Mesodermal cell (in vitro differentiated cells): ENCODE results near the gene ZFP90.

Source experiments
- H3K27ac ChIP-seq: 2 replicates; pipeline ENCODE4 v1.7.0; 2013; ENCODE audit warnings: mild to moderate bottlenecking, low read depth, low read length, moderate library complexity; ENCODE audit not compliant: severe bottlenecking
- H3K36me3 ChIP-seq: 2 replicates; pipeline ENCODE4 v1.7.1; 2013; ENCODE audit warnings: mild to moderate bottlenecking, low read length, moderate library complexity; ENCODE audit not compliant: control insufficient read depth, insufficient read depth
- H3K4me1 ChIP-seq: one replicate; pipeline ENCODE4 v1.7.1; 2013; ENCODE audit warnings: mild to moderate bottlenecking, low read length; ENCODE audit not compliant: insufficient read depth, control insufficient read depth, poor library complexity, severe bottlenecking
- H3K4me3 ChIP-seq: 2 replicates; pipeline ENCODE4 v1.7.0; 2013; ENCODE audit warnings: low read length, control low read depth, mild to moderate bottlenecking; ENCODE audit not compliant: insufficient read depth, poor library complexity, severe bottlenecking; ENCODE audit errors: extremely low read depth
- H3K9me3 ChIP-seq: 2 replicates; pipeline ENCODE4 v1.7.1; 2013; ENCODE audit warnings: mild to moderate bottlenecking, low read length, moderate library complexity; ENCODE audit not compliant: control insufficient read depth
- WGBS, 2 experiments: methylation state at CpG; one replicate each; pipeline ENCODE4 v1.1.5; 2013; ENCODE audit warnings: missing lambda C conversion rate in 2 of 2; ENCODE audit not compliant: insufficient coverage in 2 of 2; 5-methylcytosine and 5-hydroxymethylcytosine counted together

The ZFP90 gene

DNA sequence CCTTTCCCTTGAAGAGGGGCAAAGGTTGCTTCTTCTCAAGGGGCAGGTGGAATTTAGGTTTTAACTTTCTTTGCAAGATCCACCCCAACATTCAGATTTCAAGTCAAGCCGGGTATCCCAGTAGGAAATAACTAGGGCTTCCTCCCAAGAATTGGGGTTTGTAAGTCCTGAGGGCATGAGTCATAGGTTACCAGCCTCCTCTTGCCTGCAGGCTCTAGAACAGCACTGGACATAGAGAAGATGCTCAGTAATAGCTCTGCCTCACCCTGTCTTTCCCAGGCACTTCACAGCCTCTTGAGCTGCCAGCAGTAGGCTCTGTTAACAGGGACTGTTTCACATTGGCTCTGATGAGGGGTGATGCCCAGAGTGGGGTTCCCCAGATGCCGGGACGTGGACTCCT is 35.8 kb upstream of the ZFP90 start:
- H3K9me3 ChIP-seq: no peaks in the 10 kb centered on the region
- H3K4me1 ChIP-seq: no peaks in the 10 kb centered on the region
- WGBS, 2 experiments: 83% methylated on average over 2 of the region's 3 CpGs; no CpG with 5 or more reads in 1 of the 2 experiments
- H3K27ac ChIP-seq: no peak overlapping the region
- H3K4me3 ChIP-seq: no peak overlapping the region
- no peaks in the 10 kb centered on the region for H3K36me3 ChIP-seq

DNA sequence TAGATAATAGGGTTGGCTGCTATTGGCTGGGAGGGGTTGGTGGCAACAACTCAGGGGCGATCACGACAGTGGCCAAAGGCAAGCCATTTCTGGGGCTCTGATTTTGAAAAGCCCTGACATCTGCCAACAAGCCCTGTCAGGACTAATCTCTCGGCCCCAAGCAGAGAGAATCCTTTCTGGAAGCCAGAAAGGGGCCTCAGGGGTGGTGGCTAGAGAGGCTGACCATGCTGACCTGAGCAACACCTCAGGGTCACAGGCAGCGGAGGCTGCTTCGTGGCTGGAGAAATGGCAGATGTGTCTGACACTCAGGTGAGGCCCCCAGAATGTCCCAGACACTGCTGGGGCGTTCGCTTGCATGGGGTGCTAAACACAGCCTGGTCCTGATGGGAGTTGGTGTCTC is 35.0 kb upstream of the ZFP90 start:
- no peak overlapping the region for H3K27ac ChIP-seq
- WGBS, 2 experiments: 86 to 90% methylated on average over 4 to 6 of the region's 7 CpGs
- H3K4me1 ChIP-seq: no peaks in the 10 kb centered on the region
- H3K4me3 ChIP-seq: no peak overlapping the region
- no peaks in the 10 kb centered on the region for H3K36me3 ChIP-seq
- no peaks in the 10 kb centered on the region for H3K9me3 ChIP-seq

DNA sequence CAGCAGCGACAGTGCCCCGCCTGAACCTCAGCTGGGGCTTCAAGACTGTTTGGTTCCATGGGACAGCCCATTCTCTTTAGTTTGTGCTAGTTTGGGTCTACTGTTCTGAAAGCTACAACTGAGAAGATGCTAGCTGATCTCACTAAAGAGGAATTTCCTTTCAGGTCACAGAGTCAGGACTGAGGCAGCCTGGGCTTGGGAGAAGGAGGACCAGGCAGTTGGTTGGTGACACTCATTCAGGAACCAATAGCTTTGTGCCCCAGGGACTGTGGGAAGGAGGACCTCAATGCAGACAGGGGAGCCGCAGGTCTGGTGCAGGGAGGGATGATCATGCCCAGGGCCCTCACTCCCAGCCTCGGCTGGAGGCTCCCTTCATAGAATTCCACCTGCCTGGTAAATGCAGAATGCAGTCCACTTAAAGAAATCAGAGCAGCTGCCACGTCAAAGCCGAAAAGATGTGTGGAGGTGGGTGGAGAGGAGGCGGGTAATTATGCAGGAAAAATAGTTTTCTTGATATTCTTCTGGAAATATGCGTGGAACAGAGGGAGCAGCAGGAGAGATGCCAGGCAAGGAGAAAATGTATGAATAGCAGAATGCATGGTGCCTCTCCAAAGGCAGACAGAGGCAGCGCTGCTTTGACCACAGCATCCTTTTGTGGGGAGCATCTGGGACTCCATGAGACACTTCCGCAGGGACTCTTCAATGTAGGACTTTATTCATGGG is 32.6 kb upstream of the ZFP90 start:
- Histone ChIP-seq H3K4me1 (no peaks in the 10 kb centered on the region), H3K27ac (no peak overlapping the region), H3K9me3 (no peaks in the 10 kb centered on the region), H3K36me3 (no peaks in the 10 kb centered on the region), H3K4me3 (no peak overlapping the region)
- WGBS, 2 experiments: 86 to 88% methylated on average over 9 of the region's 10 CpGs

DNA sequence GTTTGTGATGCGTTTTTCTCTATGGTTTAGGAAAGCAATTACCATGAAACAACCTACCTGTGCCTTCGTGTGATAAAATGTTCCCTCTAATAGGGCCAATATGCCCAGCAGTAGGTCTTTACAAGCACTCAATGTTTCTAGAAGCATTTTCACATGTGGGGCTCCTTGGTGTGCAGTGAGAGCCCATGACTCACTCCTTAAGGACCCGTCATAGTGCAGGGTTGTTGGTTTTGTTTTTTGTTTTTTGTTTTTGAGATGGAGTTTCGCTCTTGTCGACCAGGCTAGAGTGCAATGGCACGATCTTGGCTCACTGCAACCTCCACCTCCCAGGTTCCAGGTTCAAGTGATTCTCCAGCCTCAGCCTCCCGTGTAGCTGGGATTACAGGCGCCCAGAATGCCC is 31.1 kb upstream of the ZFP90 start:
- Histone ChIP-seq H3K36me3 (no peaks in the 10 kb centered on the region), H3K27ac (no peak overlapping the region), H3K4me1 (no peaks in the 10 kb centered on the region), H3K4me3 (no peak overlapping the region), H3K9me3 (no peaks in the 10 kb centered on the region)
- 72 to 90% methylated on average over 5 of the region's 8 CpGs for WGBS, 2 experiments

DNA sequence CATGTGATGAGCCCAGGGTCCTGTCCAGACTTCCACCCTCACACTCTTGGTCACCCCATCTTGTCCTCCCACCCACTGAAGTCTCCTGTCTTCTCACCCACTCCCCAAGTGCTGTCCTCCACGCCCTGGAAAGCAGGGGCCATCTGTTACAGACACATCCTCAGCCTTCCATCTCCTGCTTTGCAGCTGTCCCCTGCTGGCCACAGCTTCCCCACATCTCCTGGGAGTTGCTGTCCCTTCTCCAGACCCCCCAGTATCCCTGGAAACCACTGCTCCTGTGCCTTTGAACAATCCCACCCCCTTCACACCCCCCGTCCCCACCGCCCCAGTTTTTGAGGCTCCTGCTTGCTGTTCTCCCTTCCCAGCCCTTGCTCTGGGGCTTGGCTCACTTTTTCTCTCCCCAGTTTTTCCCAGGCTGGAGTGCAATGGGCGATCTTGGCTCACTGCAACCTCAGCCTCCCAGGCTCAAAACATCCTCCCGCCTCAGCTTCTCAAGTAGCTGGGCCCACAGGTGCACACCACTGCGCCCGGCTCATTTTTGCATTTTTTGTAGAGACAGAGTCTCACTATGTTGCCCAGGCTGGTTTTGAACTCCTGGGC is 30.4 kb upstream of the ZFP90 start:
- H3K4me1 ChIP-seq: no peaks in the 10 kb centered on the region
- no peaks in the 10 kb centered on the region for H3K36me3 ChIP-seq
- no peaks in the 10 kb centered on the region for H3K9me3 ChIP-seq
- no peak overlapping the region for H3K27ac ChIP-seq
- no peak overlapping the region for H3K4me3 ChIP-seq
- 83 to 90% methylated on average over 5 to 7 of the region's 7 CpGs for WGBS, 2 experiments

DNA sequence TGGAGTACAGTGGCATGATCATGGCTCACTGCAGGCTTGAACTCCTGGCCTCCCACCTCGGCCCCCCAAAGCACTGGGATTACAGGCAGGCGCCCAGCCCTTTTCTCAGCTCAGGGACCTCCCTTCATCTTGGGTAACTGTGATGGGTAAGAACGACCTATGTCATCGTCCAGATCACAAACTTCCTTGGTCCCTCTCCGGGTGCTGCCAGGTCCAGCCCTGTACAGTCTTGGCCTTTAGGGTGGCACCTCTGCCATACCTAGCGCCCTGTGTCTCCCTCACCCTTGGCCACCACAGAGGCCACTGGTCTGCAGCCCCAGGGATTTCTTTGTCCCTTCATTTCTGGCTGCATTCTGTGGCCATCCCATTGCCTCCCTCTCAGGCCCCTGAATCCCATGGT is 29.7 kb upstream of the ZFP90 start:
- no peaks in the 10 kb centered on the region for H3K4me1 ChIP-seq
- H3K9me3 ChIP-seq: no peaks in the 10 kb centered on the region
- no peak overlapping the region for H3K27ac ChIP-seq
- H3K36me3 ChIP-seq: no peaks in the 10 kb centered on the region
- H3K4me3 ChIP-seq: no peak overlapping the region
- WGBS, 2 experiments: 95% methylated on average over 4 to 5 of the region's 6 CpGs

DNA sequence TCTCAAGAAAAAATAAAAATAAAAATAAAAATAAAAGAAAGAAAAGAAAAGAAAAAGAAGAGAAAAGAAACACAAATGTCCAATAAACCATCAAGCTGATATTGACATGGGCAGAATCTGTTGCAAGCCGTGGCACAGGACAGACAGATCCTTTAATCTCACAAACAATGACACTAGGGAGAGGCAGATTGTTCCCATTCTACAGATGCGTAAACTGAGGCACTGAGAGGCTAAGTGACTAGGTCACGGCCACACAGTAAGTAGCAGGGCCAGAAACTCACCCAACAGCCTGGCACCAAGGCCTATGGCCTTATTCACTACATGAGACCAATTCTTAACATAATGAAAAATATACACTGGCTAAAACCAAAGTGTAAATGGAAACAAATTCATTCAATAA is 28.3 kb upstream of the ZFP90 start:
- Histone ChIP-seq H3K9me3 (no peaks in the 10 kb centered on the region), H3K27ac (no peak overlapping the region), H3K4me1 (no peaks in the 10 kb centered on the region), H3K36me3 (no peaks in the 10 kb centered on the region), H3K4me3 (no peak overlapping the region)
- WGBS, 2 experiments: 91 to 100% methylated on average over 3 of the region's 3 CpGs

DNA sequence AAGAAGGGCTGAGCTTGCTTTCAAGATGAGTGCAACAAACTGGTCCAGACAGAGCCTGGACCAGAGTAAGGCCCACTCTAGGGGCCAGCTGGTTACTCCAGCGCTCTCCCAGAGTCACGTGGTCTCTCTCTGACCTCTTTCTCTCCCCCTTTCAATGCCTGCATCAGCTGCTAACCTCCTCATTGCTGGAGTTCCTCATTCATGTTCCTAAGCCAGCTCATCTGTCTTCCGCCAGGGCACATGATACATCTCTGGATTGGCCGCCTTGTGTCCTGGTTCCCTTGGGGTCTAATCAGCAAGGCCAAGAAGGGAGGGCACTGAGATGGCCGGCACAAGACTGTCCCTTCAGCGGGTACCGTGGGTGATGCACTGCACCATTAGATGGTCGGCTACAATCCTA is 26.9 kb upstream of the ZFP90 start:
- Histone ChIP-seq H3K36me3 (no peaks in the 10 kb centered on the region), H3K9me3 (no peaks in the 10 kb centered on the region), H3K4me1 (no peaks in the 10 kb centered on the region), H3K4me3 (no peak overlapping the region), H3K27ac (no peak overlapping the region)
- WGBS, 2 experiments: 70 to 88% methylated on average over 6 to 7 of the region's 8 CpGs

DNA sequence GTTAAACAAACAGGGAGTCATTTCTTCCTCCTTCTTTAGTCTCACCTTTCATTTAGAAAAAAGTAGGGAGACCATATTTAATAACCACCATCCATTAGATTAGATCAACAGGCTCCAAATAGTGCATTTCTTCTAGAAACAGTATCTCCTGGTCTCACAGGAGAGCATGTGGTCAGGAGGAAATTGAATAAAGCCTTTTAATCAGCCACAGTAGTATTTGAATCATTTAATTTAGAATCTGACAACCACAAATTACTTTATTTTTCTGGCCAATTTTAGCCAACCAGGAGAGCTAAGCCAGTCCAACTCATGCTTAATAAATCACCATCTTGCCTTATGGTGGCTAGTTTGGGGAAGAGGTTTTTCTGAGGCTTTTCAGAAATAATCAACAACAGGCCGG is 26.3 kb upstream of the ZFP90 start:
- 100% methylated on average over 1 of the region's 1 CpG; no CpG with 5 or more reads in 1 of the 2 experiments for WGBS, 2 experiments
- no peak overlapping the region for H3K4me3 ChIP-seq
- no peaks in the 10 kb centered on the region for H3K4me1 ChIP-seq
- no peak overlapping the region for H3K27ac ChIP-seq
- no peaks in the 10 kb centered on the region for H3K9me3 ChIP-seq
- H3K36me3 ChIP-seq: no peaks in the 10 kb centered on the region

DNA sequence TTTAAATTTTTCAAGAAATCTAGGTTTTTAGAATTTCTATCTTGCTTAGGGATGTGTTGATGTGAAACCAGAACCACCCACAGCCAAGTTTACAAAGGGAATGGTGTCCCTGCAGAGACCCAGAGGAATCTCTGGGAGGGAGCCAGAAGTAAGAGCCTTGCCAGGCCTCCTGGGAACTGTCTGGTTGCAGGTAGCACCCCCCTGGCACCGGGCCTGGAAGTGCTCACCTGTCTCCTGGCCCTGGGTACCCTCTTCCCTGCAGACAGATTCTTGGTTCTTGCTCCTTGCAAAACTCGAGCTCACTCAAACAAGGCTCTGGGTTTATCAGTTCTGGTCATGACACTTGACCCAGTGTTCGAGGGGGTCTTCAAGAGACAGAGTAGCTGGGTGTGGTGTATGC is 24.6 kb upstream of the ZFP90 start:
- H3K4me3 ChIP-seq: no peak overlapping the region
- no peak overlapping the region for H3K27ac ChIP-seq
- no peaks in the 10 kb centered on the region for H3K4me1 ChIP-seq
- no peaks in the 10 kb centered on the region for H3K36me3 ChIP-seq
- no peaks in the 10 kb centered on the region for H3K9me3 ChIP-seq
- 82 to 83% methylated on average over 2 to 3 of the region's 3 CpGs for WGBS, 2 experiments

DNA sequence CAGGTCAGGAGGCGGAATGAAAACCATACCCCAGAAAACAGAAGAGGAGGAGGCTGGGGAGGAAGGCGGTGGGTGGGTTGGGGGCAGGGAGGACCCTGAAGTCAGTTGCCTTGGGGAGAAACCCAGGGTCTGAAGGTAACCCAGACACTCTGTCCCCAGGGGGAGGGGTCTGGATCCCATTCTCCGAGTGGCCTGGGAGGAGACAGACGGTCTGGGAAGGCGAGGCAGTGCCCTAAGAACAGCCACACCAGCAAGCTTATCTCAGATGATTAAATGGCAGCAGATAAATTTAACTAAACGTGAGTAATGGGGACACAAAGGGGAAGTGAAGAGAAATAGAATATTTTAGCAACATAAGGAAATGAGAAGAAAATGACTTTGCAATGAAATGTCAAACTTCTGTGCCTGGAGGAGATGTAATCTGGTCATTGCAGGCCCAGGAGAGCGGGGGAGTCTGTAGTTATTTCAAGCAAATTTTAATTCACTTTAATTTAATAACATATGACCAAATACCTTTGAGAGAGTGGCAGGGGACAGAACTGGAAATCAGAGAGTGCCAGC is 21.4 kb upstream of the ZFP90 start:
- no peaks in the 10 kb centered on the region for H3K9me3 ChIP-seq
- WGBS, 2 experiments: 50 to 80% methylated on average over 2 of the region's 7 CpGs
- H3K27ac ChIP-seq: no peak overlapping the region
- H3K4me1 ChIP-seq: no peaks in the 10 kb centered on the region
- no peaks in the 10 kb centered on the region for H3K36me3 ChIP-seq
- no peak overlapping the region for H3K4me3 ChIP-seq
